Measurements from ENCODE around the gene LIN7A. TPM values are rescaled to one million over a fixed set of nuclear protein-coding genes. Genes with fewer than 3 reads are reported as not detected.
A peak's percentile ranks its signal among the peaks of the same experiment; 100 is the strongest.
"Not testable (repeated sequence)": the region's sequence is repeated elsewhere in the genome, so short reads cannot be mapped to it uniquely, and the experiment has no call there.

The LIN7A gene
- total RNA-seq, 1 experiment from 2014 or later = 0.57 TPM

- DNase-seq (ENCODE audit: low read depth) = no peak
These were observed 125.6 kb downstream of the LIN7A start for GRCh38 chr12:80811957-80812708.

- no peak for DNase-seq (ENCODE audit: low read depth)
These were observed 126.9 kb downstream of the LIN7A start for GRCh38 chr12:80810874-80811273.

- no peak for DNase-seq (ENCODE audit: low read depth)
These were observed 130.0 kb downstream of the LIN7A start for GRCh38 chr12:80807640-80808288.

GRCh38 chr12:80805106-80805505 is 132.6 kb downstream of the LIN7A start:
- DNase-seq (ENCODE audit: low read depth) = no peak

GRCh38 chr12:80802652-80803400 is 134.9 kb downstream of the LIN7A start:
- no peak for DNase-seq (ENCODE audit: low read depth)

- no peak for DNase-seq (ENCODE audit: low read depth)
These were observed 139.5 kb downstream of the LIN7A start for GRCh38 chr12:80798281-80798680.

GRCh38 chr12:80794551-80794950 is 143.2 kb downstream of the LIN7A start:
- no peak for DNase-seq (ENCODE audit: low read depth)

GRCh38 chr12:80792861-80793260 is 144.9 kb downstream of the LIN7A start:
- DNase-seq (ENCODE audit: low read depth) = peak; percentile 15

GRCh38 chr12:80791863-80792262 is 145.9 kb downstream of the LIN7A start:
- no peak for DNase-seq (ENCODE audit: low read depth)

GRCh38 chr12:80788407-80788806 is 149.3 kb downstream of the LIN7A start:
- DNase-seq (ENCODE audit: low read depth) = not testable (repeated sequence)

- DNase-seq (ENCODE audit: low read depth) = not testable (repeated sequence)
These were observed 154.7 kb downstream of the LIN7A start for GRCh38 chr12:80782963-80783470.

- no peak for DNase-seq (ENCODE audit: low read depth)
These were observed 156.4 kb downstream of the LIN7A start for GRCh38 chr12:80781313-80781712.

GRCh38 chr12:80780746-80781145 is 157.0 kb downstream of the LIN7A start:
- no peak for DNase-seq (ENCODE audit: low read depth)

GRCh38 chr12:80778005-80778541 is 159.7 kb downstream of the LIN7A start:
- peak; percentile 93 for DNase-seq (ENCODE audit: low read depth)

- no peak for DNase-seq (ENCODE audit: low read depth)
These were observed 160.1 kb downstream of the LIN7A start for GRCh38 chr12:80777587-80777986.

GRCh38 chr12:80776706-80777105 is 161.0 kb downstream of the LIN7A start:
- no peak for DNase-seq (ENCODE audit: low read depth)

- DNase-seq (ENCODE audit: low read depth) = no peak
These were observed 166.8 kb downstream of the LIN7A start for GRCh38 chr12:80770958-80771357.

GRCh38 chr12:80769553-80770140 is 168.1 kb downstream of the LIN7A start:
- no peak for DNase-seq (ENCODE audit: low read depth)

GRCh38 chr12:80766897-80767296 is 170.8 kb downstream of the LIN7A start:
- no peak for DNase-seq (ENCODE audit: low read depth)

- DNase-seq (ENCODE audit: low read depth) = no peak
These were observed 171.5 kb downstream of the LIN7A start for GRCh38 chr12:80766210-80766609.

- DNase-seq (ENCODE audit: low read depth) = peak; percentile 63
These were observed 173.9 kb downstream of the LIN7A start for GRCh38 chr12:80763874-80764273.

- DNase-seq (ENCODE audit: low read depth) = no peak
These were observed 175.9 kb downstream of the LIN7A start for GRCh38 chr12:80761838-80762237.
